Eye (tissue), 1 donor: ENCODE data around the gene CLEC1A.
"Not testable (repeated sequence)": the region's sequence is repeated elsewhere in the genome, so short reads cannot be mapped to it uniquely, and the experiment has no call there.

ENCODE experiments used
- DNase-seq: peaks from one replicate; pipeline ENCODE4 v3.0.0-alpha.2; 2015

Gene CLEC1A

DNA sequence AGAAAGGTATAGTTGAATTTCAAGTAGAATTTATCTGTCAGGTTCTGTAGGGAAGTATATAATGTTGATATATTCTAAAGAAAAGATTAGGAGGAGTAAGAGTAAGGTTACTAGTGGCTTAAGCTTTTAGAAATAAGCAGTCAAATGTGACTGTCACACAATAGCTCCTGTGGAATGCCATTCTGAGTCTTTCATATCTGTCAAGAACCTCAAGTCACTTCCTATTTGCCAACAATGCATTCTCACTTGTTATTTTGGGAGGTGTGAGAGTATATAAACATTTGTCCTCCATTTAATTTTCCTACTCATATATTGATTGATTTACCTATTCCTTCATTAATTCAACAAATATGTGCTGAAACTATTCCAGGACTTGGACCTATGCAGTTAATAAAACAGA is 56.6 kb downstream of the CLEC1A start:
- DNase-seq: no peak

GRCh38 chr12:10033783-10034545 is 64.8 kb downstream of the CLEC1A start:
- no peak for DNase-seq

GRCh38 chr12:10031771-10032175 is 67.0 kb downstream of the CLEC1A start:
- DNase-seq: no peak

GRCh38 chr12:10031321-10031720 is 67.5 kb downstream of the CLEC1A start:
- no peak for DNase-seq

DNA sequence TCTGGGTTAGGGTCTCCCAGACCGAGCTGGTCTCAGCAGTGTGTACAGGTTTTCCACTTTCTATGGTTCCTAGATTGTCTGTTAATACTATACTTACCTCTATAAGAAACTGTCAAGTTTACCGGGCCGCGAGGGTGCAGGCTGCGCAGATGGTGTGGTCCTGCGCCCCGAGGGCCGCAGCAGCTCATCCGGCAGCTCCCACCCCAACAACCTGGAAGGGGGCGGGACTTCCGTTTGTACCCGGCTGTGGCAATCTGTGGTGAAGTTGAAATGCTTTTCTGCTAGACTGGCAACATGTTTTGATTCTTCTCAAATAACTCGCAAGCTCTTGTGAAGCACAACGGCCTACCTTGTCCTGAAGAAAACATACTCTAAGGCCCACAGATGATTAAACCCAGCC is 68.3 kb downstream of the CLEC1A start, which contains the start of gene CLEC9A:
CLEC9A (plus strand) TSS at position 237 of the 400 bp plus-strand sequence. CDS start 22,006 bp downstream, outside the sequence.
- DNase-seq: no peak

GRCh38 chr12:10027721-10028120 is 71.1 kb downstream of the CLEC1A start:
- DNase-seq: no peak

- DNase-seq: no peak
Measured at GRCh38 chr12:10027311-10027710, 71.5 kb downstream of the CLEC1A start.

DNA sequence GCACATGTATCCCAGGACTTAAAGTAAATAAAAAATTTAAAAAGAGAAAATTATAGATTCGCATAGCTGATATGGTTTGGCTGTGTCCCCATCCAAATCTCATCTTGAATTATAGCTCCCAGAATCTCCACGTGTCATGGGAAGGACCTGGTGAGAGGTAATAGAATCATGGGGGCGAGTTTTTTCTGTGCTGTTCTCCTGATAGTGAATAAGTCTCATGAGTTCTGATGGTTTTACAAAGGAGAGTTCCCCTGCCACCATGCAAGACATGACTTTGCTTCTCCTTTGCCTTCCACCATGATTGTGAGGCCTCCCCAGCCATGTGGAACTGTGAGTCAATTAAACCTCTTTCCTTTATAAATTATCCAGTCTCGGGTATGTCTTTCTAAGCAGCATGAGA is 72.1 kb downstream of the CLEC1A start:
- not testable (repeated sequence) for DNase-seq

DNA sequence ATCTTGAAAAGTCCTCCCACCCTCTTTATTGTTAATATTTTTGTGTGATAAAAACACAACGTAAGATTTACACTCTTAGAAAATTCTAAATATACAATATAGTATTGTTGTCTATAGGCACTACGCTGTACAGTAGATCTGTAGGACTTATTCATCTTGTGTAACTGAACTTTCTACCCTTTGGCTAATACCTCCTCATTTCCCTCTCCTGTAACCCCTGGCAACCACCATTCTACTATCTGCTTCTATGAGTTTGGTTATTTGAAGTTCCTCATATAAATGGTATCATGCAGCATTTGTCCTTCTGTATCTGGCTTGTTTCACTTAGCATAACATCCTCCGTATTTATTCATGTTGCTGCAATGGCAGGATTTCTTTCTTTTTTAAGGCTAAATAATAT is 73.5 kb downstream of the CLEC1A start:
- DNase-seq: no peak

DNA sequence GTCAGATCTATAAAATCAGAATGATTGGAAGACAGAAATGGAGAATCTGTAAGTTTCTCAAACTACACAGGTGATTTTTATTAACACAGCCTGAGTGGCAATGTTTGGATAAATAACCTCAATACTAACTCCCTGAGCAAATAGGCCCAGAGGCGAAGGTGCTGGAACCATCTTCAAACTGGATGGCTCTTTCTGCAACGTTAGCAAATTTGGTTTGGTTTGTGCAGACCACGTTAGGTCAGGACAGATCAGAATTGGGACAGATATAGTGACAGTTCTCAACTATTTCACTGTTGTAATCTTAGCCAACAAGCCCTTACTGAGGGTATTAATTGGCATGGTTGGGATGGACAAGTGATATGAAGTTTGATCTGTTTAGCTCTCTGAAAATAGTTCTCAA is 77.4 kb downstream of the CLEC1A start:
- no peak for DNase-seq
